Glomerular visceral epithelial cell (primary cell): ENCODE measurements around the gene RPN2.

Experiments
- DNase-seq: peaks from one replicate; pipeline ENCODE4 v3.0.0-alpha.2; 2016; ENCODE audit errors: extremely low spot score

The RPN2 gene

GRCh38 chr20:37185686-37186085, 6.6 kb downstream of the RPN2 start:
- no peak for DNase-seq

DNA sequence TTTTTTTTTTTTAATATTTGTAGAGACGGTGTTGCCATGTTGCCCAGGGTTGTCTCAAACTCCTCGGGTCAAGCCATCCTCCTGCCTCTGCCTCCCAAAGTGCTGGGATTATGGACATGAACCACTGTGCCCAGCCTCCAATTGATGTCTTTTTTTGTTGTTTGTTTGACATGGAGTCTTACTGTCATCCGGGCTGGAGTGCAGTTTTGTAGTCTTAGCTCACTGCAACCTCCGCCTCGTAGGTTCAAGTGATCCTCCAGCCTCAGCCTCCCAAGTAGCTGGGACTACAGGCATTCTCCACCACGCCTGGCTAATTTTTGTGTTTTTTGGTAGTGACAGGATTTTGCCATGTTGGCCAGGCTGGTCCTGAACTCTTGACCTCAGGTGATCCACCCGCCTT, 9.7 kb downstream of the RPN2 start:
- no peak for DNase-seq

- DNase-seq, result no peak
These were observed 10.4 kb downstream of the RPN2 start for GRCh38 chr20:37189416-37190016.

GRCh38 chr20:37190354-37191112, 11.4 kb downstream of the RPN2 start:
- no peak for DNase-seq

- peak; percentile 85 for DNase-seq
These were observed 13.2 kb downstream of the RPN2 start for GRCh38 chr20:37192137-37192854.

DNA sequence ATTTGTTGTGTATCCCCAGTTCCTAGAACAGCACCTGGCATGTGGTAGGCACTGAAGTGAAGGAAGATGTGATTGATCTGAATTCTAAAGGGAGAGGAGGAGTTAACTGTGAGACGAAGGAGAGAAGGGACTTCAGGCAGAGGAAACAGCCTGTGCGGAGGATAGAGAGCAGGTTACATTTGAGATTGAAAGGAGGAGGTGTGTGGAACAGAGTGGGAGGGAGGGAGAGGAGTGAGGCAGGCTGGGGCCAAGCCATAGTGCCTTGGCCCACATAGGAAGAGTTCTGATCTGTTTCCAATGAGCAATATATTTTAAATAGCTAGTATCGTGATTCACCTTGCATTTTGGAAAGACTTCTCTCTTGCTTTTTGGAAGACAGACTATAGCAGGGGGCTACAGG, 14.1 kb downstream of the RPN2 start:
- no peak for DNase-seq

DNA sequence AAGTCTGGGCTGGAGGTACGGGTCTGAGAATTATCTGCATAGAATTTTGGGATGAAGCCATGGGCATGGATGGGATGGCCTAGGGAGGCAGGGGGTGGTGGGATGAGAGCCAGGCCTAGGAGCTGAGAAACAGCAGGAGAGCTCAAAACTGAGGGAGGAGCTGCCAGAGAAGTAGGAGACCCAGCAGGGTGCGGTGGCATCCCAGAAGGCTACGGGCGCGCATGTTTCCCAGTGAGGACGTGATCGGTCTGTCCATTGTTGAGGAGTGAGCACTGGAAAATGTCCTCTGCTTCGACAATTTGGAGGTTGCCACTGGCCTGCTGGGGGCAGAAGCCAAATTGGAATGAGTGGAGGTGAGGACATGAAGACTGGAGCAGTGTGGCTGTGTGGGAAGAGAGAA, 14.7 kb downstream of the RPN2 start:
- no peak for DNase-seq

DNA sequence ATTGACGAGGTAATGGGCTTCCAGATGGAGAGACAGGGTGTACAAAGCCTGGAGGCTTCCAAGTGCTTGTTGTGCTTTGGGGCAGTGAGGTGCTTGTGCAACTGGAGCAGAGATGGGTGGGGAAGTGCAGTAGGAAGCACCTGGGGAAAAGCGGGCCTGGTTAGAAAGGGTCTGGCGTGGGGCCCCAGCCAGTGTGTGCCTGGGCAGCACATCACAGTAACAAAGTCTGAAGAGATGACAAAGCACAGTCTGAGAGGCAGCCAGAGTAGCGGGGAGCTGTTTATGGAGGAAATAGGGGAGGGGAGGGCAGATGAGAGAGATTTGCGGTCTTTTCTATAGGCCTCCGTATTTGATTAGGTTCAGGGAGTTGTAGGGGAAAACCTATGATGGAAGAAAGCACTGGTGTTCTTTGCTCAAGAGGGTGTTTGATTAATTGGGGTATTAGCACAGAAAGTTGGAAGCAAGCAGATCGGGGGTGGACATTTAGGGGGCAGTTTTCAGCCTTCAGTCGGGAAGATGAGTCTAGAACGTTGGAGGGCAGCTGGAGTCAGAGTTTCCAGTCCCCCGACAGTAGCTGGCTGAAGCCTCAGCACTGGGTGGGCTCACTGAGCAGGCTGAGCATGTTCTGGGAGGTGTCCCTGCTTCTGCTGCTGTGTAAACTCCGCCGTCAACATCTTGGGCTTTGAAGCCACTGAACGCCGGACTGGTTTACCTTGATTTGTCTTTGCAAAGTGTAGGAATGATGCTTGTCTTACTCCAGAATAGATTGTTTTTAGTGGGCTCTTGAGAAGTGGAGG, 15.7 kb downstream of the RPN2 start:
- no peak for DNase-seq

DNA sequence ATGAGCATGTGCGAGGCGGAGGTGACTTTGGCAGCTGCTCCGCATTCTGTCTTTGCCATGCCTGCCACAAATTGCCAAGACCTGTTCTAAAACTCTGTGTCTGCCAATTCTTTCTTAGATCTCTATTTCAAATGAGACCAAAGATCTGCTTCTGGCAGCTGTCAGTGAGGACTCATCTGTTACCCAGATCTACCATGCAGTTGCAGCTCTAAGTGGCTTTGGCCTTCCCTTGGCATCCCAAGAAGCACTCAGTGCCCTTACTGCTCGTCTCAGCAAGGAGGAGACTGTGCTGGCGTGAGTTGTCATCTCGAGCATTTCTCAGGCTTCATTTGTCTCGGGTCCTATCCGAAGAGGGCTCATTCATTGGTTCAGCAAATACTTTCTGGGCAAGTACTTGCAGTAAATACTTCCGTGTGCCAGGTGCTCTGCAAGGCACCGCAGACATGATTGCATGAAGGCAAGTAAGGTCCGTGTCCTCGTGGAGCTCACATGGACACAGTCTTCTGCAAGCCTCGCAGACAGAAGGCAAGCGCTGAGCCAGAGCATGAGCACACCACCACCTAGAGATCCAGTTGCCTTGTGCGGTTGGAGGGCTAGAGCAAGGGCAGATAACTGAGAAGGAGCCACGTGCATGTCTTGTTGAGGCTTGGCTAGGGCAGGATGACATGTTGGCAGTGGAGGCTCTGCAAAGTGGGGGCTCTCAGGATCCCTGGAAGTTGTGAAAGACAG, 20.0 kb downstream of the RPN2 start:
- DNase-seq, result no peak

- DNase-seq, result no peak
These were observed 21.2 kb downstream of the RPN2 start for GRCh38 chr20:37200376-37200775.

- DNase-seq, result no peak
These were observed 22.0 kb downstream of the RPN2 start for GRCh38 chr20:37200926-37201826.

DNA sequence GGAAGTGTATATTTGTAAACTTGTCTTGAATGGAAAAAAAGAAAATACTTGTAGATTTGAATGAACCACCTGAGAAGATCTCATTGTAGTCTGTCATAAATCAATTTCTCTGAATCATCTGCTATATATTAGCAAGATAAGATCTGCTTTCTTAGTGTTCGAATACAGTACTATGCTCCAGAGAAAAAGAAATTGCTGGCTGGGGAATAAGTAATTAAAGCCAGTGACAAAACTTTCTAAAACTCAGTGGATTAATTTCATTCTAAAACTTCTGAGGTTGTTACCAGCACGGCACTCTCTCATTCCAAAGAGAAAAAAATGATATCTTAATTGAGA, 22.7 kb downstream of the RPN2 start:
- DNase-seq, result no peak

- DNase-seq, result peak; percentile 89
These were observed 23.3 kb downstream of the RPN2 start for GRCh38 chr20:37202267-37202943.

- no peak for DNase-seq
These were observed 24.9 kb downstream of the RPN2 start for GRCh38 chr20:37204056-37204455.

GRCh38 chr20:37205130-37205529, 26.0 kb downstream of the RPN2 start:
- no peak for DNase-seq

- DNase-seq, result no peak
These were observed 26.7 kb downstream of the RPN2 start for GRCh38 chr20:37205794-37206193.

DNA sequence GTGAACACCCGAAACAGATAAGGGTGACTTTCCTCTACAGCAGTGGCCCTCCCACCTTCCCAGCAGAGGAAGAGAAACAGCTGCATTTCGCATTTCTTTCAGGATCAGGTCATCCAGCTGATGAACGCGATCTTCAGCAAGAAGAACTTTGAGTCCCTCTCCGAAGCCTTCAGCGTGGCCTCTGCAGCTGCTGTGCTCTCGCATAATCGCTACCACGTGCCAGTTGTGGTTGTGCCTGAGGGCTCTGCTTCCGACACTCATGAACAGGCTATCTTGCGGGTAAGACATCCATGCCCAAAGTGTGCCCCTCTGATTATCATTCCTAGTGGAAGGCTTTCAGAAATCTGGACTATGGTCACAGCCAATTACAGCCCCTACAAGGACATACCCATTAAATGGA, 28.0 kb downstream of the RPN2 start:
- DNase-seq, result no peak

GRCh38 chr20:37209193-37209592, 30.1 kb downstream of the RPN2 start:
- no peak for DNase-seq

DNA sequence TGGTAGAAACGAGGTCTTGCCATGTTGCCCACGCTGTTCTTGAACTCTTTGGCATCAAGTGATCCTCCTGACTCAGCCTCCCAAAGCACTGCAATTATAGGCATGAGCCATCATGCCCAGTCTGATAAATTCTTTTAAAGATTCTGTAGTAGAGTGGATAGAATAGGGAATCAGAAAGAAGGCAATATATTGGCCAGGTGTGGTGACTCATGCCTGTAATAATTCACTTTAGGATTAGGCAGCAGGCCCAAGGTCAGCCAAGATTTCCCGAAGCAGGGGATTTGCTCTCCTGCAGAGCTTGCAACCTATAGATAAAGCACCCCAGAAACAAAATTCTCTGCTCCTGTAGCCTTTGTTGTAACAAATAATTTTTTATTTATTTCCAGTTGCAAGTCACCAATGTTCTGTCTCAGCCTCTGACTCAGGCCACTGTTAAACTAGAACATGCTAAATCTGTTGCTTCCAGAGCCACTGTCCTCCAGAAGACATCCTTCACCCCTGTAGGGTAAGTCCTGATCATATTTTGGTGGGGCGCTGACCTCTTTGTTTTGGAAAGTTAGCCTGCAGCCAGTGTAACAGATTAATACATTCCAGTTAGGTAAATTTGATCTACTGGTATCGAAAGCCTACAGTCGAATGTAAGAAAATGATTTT, 30.7 kb downstream of the RPN2 start:
- DNase-seq, result peak; percentile 9

- no peak for DNase-seq
These were observed 39.3 kb downstream of the RPN2 start for GRCh38 chr20:37218441-37218840.
